Activated CD4-positive, alpha-beta T cell treated with anti-CD3 and anti-CD28 coated beads for 36 hours (primary cell): Measurements from ENCODE around the gene ATP8B1. TPM values are rescaled to one million over a fixed set of nuclear protein-coding genes. Genes with fewer than 3 reads are reported as not detected.

ENCODE experiments used
- ATAC-seq: fragments of 200-7000 bp; cut with Tn5 transposase; one replicate; pipeline ENCODE4 v1.10.0; 2021; ENCODE audit warnings: mild to moderate bottlenecking, moderate library complexity
- CTCF ChIA-PET: fragments of 350-600 bp; sonication (Branson Sonifier 250); formaldehyde crosslinking; loops from one replicate; lab custom pipeline; 2021; ENCODE audit warnings: antibody characterized with exemption; lab: Charles Lee
- POLR2A ChIA-PET: fragments of 350-600 bp; sonication (Branson Sonifier 250); formaldehyde crosslinking; loops from one replicate; lab custom pipeline; 2021; ENCODE audit warnings: antibody characterized with exemption, inconsistent platforms; lab: Charles Lee
- DNase-seq: peaks from one replicate; pipeline ENCODE4 v3.0.0-alpha.2; 2020
- H3K27ac Mint-ChIP-seq: one replicate; pipeline ENCODE4 v1.8.0; 2021; ENCODE audit warnings: mixed read lengths
- H3K27me3 Mint-ChIP-seq: one replicate; pipeline ENCODE4 v1.8.0; 2021; ENCODE audit warnings: mixed read lengths
- H3K36me3 Mint-ChIP-seq: one replicate; pipeline ENCODE4 v1.8.0; 2021; ENCODE audit warnings: low read depth, mixed read lengths
- H3K4me1 Mint-ChIP-seq: one replicate; pipeline ENCODE4 v1.8.0; 2021; ENCODE audit warnings: mixed read lengths
- H3K4me3 Mint-ChIP-seq: one replicate; pipeline ENCODE4 v1.8.0; 2021; ENCODE audit warnings: mild to moderate bottlenecking, moderate library complexity, mixed read lengths
- H3K9me3 Mint-ChIP-seq: one replicate; pipeline ENCODE4 v1.8.0; 2021; ENCODE audit warnings: low read depth, mixed read lengths
- intact Hi-C, 2 experiments: fragments of 100-400 bp; cut with DNase I in 1 of 2; cut with micrococcal nuclease in 1 of 2; formaldehyde crosslinking; loops; one replicate each; pipeline versions ENCODE4 v1.14.2 to v1.15.1; 2022 to 2024; cut with DNase I, micrococcal nuclease
- total RNA-seq, 2 experiments: library from RNA; stranded (reverse); gene quantifications; one replicate each; pipeline ENCODE4 v1.2.3, GENCODE V29; 2021

ATP8B1 gene
- total RNA-seq, 2 experiments from 2014 or later: not detected

- Mint-ChIP-seq H3K27me3 (peaks cover 5% of the 10 kb centered on the region), H3K4me3 (no peak overlapping the region), H3K4me1 (no peaks in the 10 kb centered on the region), H3K27ac (no peak overlapping the region), H3K9me3 (peaks cover under 1% of the 10 kb centered on the region), H3K36me3 (no peaks in the 10 kb centered on the region)
- no peak for ATAC-seq
- ChIA-PET CTCF (no interaction called here), POLR2A (no interaction called here)
- no peak for DNase-seq
- intact Hi-C loops: no loop called here
Observed at GRCh38 chr18:57790316-57790715, 12.8 kb downstream of the ATP8B1 start.

- POLR2A ChIA-PET: no interaction called here
- no peak overlapping the region for H3K27ac Mint-ChIP-seq
- CTCF ChIA-PET: no interaction called here
- ATAC-seq (no peak), DNase-seq (no peak)
- H3K4me1 Mint-ChIP-seq: no peaks in the 10 kb centered on the region
- H3K36me3 Mint-ChIP-seq: no peaks in the 10 kb centered on the region
- intact Hi-C loops: no loop called here
- H3K27me3 Mint-ChIP-seq: peaks cover 5% of the 10 kb centered on the region
- H3K4me3 Mint-ChIP-seq: no peak overlapping the region
- H3K9me3 Mint-ChIP-seq: no peaks in the 10 kb centered on the region
Observed at GRCh38 chr18:57789759-57790158, 13.4 kb downstream of the ATP8B1 start.

- H3K4me1 Mint-ChIP-seq: no peaks in the 10 kb centered on the region
- H3K9me3 Mint-ChIP-seq: no peaks in the 10 kb centered on the region
- intact Hi-C loops: no loop called here
- POLR2A ChIA-PET: no interaction called here
- ATAC-seq: no peak
- no peak overlapping the region for H3K27ac Mint-ChIP-seq
- DNase-seq: no peak
- H3K36me3 Mint-ChIP-seq: no peaks in the 10 kb centered on the region
- CTCF ChIA-PET: interaction anchor here (0.7 kb wide), 1 partner anchor 549 kb away, joined by 3 read pairs; no protein-coding TSS in a partner anchor
- no peak overlapping the region for H3K4me3 Mint-ChIP-seq
- peaks cover 5% of the 10 kb centered on the region for H3K27me3 Mint-ChIP-seq
Observed at GRCh38 chr18:57789090-57789489, 14.0 kb downstream of the ATP8B1 start.

- intact Hi-C loops: no loop called here
- Mint-ChIP-seq H3K36me3 (no peaks in the 10 kb centered on the region), H3K9me3 (no peaks in the 10 kb centered on the region), H3K27ac (no peak overlapping the region), H3K4me1 (no peaks in the 10 kb centered on the region), H3K27me3 (no peaks in the 10 kb centered on the region), H3K4me3 (no peak overlapping the region)
- ATAC-seq: no peak
- ChIA-PET POLR2A (no interaction called here), CTCF (no interaction called here)
- DNase-seq: no peak
Observed at GRCh38 chr18:57787068-57787685, 15.9 kb downstream of the ATP8B1 start.

- Mint-ChIP-seq H3K4me3 (no peak overlapping the region), H3K27me3 (no peaks in the 10 kb centered on the region), H3K4me1 (no peaks in the 10 kb centered on the region), H3K27ac (no peak overlapping the region), H3K36me3 (no peaks in the 10 kb centered on the region), H3K9me3 (no peaks in the 10 kb centered on the region)
- CTCF ChIA-PET: interaction anchor here (1.1 kb wide), 1 partner anchor 36 kb away, joined by 3 read pairs; no protein-coding TSS in a partner anchor
- ATAC-seq (no peak), DNase-seq (no peak)
- intact Hi-C loops: no loop called here
- POLR2A ChIA-PET: no interaction called here
Observed at GRCh38 chr18:57785751-57786437, 17.2 kb downstream of the ATP8B1 start.

- Mint-ChIP-seq H3K27ac (no peak overlapping the region), H3K27me3 (no peaks in the 10 kb centered on the region), H3K36me3 (no peaks in the 10 kb centered on the region), H3K4me1 (no peaks in the 10 kb centered on the region), H3K9me3 (no peaks in the 10 kb centered on the region), H3K4me3 (no peak overlapping the region)
- DNase-seq (no peak), ATAC-seq (no peak)
- ChIA-PET CTCF (interaction anchor here (0.6 to 1.1 kb wide), 3 partner anchors 37 to 1701 kb away, joined by 3 read pairs; no protein-coding TSS in a partner anchor), POLR2A (no interaction called here)
- intact Hi-C loops: no loop called here
Observed at GRCh38 chr18:57784801-57785114, 18.4 kb downstream of the ATP8B1 start.

- no peak for DNase-seq
- Mint-ChIP-seq H3K27me3 (no peaks in the 10 kb centered on the region), H3K27ac (no peak overlapping the region), H3K4me1 (no peaks in the 10 kb centered on the region), H3K4me3 (no peak overlapping the region), H3K36me3 (no peaks in the 10 kb centered on the region), H3K9me3 (no peaks in the 10 kb centered on the region)
- ChIA-PET CTCF (interaction anchor here (0.6 to 0.8 kb wide), 2 partner anchors 201 to 1701 kb away, joined by 3 read pairs; no protein-coding TSS in a partner anchor), POLR2A (no interaction called here)
- intact Hi-C loops: no loop called here
- no peak for ATAC-seq
Observed at GRCh38 chr18:57784034-57784800, 18.9 kb downstream of the ATP8B1 start.

GRCh38 chr18:57782049-57782448, 21.1 kb downstream of the ATP8B1 start:
- no peak for ATAC-seq
- Mint-ChIP-seq H3K36me3 (no peaks in the 10 kb centered on the region), H3K27me3 (no peaks in the 10 kb centered on the region), H3K9me3 (no peaks in the 10 kb centered on the region), H3K27ac (no peak overlapping the region), H3K4me1 (no peaks in the 10 kb centered on the region), H3K4me3 (no peak overlapping the region)
- POLR2A ChIA-PET: no interaction called here
- CTCF ChIA-PET: interaction anchor here (0.5 kb wide), 1 partner anchor 157 kb away, joined by 3 read pairs; no protein-coding TSS in a partner anchor
- no peak for DNase-seq
- intact Hi-C loops: no loop called here

- H3K27ac Mint-ChIP-seq: no peak overlapping the region
- no peak for DNase-seq
- H3K27me3 Mint-ChIP-seq: no peaks in the 10 kb centered on the region
- H3K36me3 Mint-ChIP-seq: no peaks in the 10 kb centered on the region
- POLR2A ChIA-PET: no interaction called here
- H3K4me3 Mint-ChIP-seq: no peak overlapping the region
- CTCF ChIA-PET: interaction anchor here (0.6 to 1.0 kb wide), 3 partner anchors 11 to 421 kb away, joined by 3 to 6 read pairs (median 4); no protein-coding TSS in a partner anchor
- intact Hi-C loops: no loop called here
- H3K4me1 Mint-ChIP-seq: peaks cover 5% of the 10 kb centered on the region
- no peak for ATAC-seq
- no peaks in the 10 kb centered on the region for H3K9me3 Mint-ChIP-seq
Observed at GRCh38 chr18:57780706-57781347, 22.3 kb downstream of the ATP8B1 start.

GRCh38 chr18:57780318-57780705, 22.8 kb downstream of the ATP8B1 start:
- Mint-ChIP-seq H3K27ac (no peak overlapping the region), H3K4me1 (peaks cover 5% of the 10 kb centered on the region), H3K27me3 (no peaks in the 10 kb centered on the region), H3K4me3 (no peak overlapping the region), H3K36me3 (no peaks in the 10 kb centered on the region), H3K9me3 (no peaks in the 10 kb centered on the region)
- intact Hi-C loops: no loop called here
- POLR2A ChIA-PET: no interaction called here
- no peak for ATAC-seq
- DNase-seq: no peak
- CTCF ChIA-PET: interaction anchor here (0.6 to 1.0 kb wide), 2 partner anchors 12 to 421 kb away, joined by 4 to 6 read pairs; no protein-coding TSS in a partner anchor

- Mint-ChIP-seq H3K4me1 (peaks cover 5% of the 10 kb centered on the region), H3K27me3 (no peaks in the 10 kb centered on the region), H3K36me3 (no peaks in the 10 kb centered on the region), H3K27ac (no peak overlapping the region), H3K4me3 (no peak overlapping the region), H3K9me3 (no peaks in the 10 kb centered on the region)
- no peak for DNase-seq
- ATAC-seq: no peak
- intact Hi-C loops: no loop called here
- POLR2A ChIA-PET: no interaction called here
- CTCF ChIA-PET: interaction anchor here (0.6 kb wide), 1 partner anchor 211 kb away, joined by 3 read pairs; no protein-coding TSS in a partner anchor
Observed at GRCh38 chr18:57776767-57777166, 26.3 kb downstream of the ATP8B1 start.
